H1 (cell line): Measurements from ENCODE around the gene USP17L15. TPM values are rescaled to one million over a fixed set of nuclear protein-coding genes. Genes with fewer than 3 reads are reported as not detected.
"Not testable (repeated sequence)": the region's sequence is repeated elsewhere in the genome, so short reads cannot be mapped to it uniquely, and the experiment has no call there.

Experiments
- CTCF ChIA-PET: fragments of 300-600 bp; sonication (Branson Sonifier 250); formaldehyde crosslinking; loops from one replicate; lab custom pipeline; 2021; ENCODE audit not compliant: partially characterized antibody; lab: Charles Lee
- POLR2A ChIA-PET: fragments of 300-600 bp; sonication (Branson Sonifier 250); formaldehyde crosslinking; loops from one replicate; lab custom pipeline; 2021; ENCODE audit warnings: inconsistent platforms; ENCODE audit not compliant: partially characterized antibody; lab: Charles Lee
- DNase-seq, 2 experiments: peaks; one replicate each; pipeline versions ENCODE4 v3.0.0 to v3.0.0-alpha.2; 2010 to 2022; ENCODE audit warnings: low spot score in 2 of 2, low read depth in 1 of 2, mixed read lengths in 1 of 2
- FAIRE-seq: peaks from 2 replicates; lab custom pipeline; 2011; peaks lifted over from hg19 to GRCh38; lab: Jason Lieb, UNC
- H2AFZ ChIP-seq: 2 replicates; pipeline ENCODE4 v1.8.1; 2012; ENCODE audit warnings: low read length, inconsistent platforms
- H2AK5ac ChIP-seq: 2 replicates; pipeline ENCODE4 v1.6.1; 2013; ENCODE audit warnings: low read depth, low read length
- H2BK120ac ChIP-seq: replicated peaks from 2 replicates; pipeline ENCODE3; 2013; ENCODE audit warnings: low read depth, low read length, inconsistent platforms
- H2BK12ac ChIP-seq: 2 replicates; pipeline ENCODE4 v1.6.1; 2013; ENCODE audit warnings: low read depth, low read length
- H2BK15ac ChIP-seq: 2 replicates; pipeline ENCODE4 v1.6.1; 2013; ENCODE audit warnings: low read length
- H2BK20ac ChIP-seq: 2 replicates; pipeline ENCODE4 v1.6.1; 2013; ENCODE audit warnings: low read length
- H2BK5ac ChIP-seq: 2 replicates; pipeline ENCODE4 v1.6.1; 2013; ENCODE audit warnings: low read depth, low read length
- H3K14ac ChIP-seq: 2 replicates; pipeline ENCODE4 v1.6.1; 2013; ENCODE audit warnings: inconsistent platforms; ENCODE audit not compliant: insufficient read length
- H3K18ac ChIP-seq: 2 replicates; pipeline ENCODE4 v1.6.1; 2013; ENCODE audit warnings: low read length; ENCODE audit errors: extremely low read depth
- H3K23ac ChIP-seq: 2 replicates; pipeline ENCODE4 v1.6.1; 2013; ENCODE audit warnings: inconsistent platforms; ENCODE audit not compliant: insufficient read length
- H3K23me2 ChIP-seq: 2 replicates; pipeline ENCODE4 v1.6.1; 2013; ENCODE audit warnings: low read depth, low read length
- H3K27ac ChIP-seq: 2 replicates; pipeline ENCODE4 v1.6.1; 2011; ENCODE audit warnings: low read depth, low read length, inconsistent platforms
- H3K27me3 ChIP-seq, 4 experiments: replicated peaks in 1 of 4; 1 replicate in 1 of 4; 2 replicates in 3 of 4; pipeline versions ENCODE4 v1.6.1 to v1.8.1; 2011 to 2013; ENCODE audit warnings: low read length in 3 of 4, mild to moderate bottlenecking in 3 of 4, inconsistent platforms in 2 of 4, mixed read lengths in 2 of 4, moderate library complexity in 1 of 4; ENCODE audit not compliant: control insufficient read depth in 3 of 4, insufficient read depth in 3 of 4; ENCODE audit errors: extremely low read depth in 1 of 4
- H3K36me3 ChIP-seq, 4 experiments: 2 replicates each; pipeline versions ENCODE4 v1.6.1 to v1.8.1; 2011 to 2013; ENCODE audit warnings: mild to moderate bottlenecking in 4 of 4, low read length in 3 of 4, moderate library complexity in 2 of 4, control low read depth in 1 of 4, inconsistent platforms in 1 of 4; ENCODE audit not compliant: insufficient read depth in 4 of 4, control insufficient read depth in 2 of 4
- H3K4ac ChIP-seq: replicated peaks from 2 replicates; pipeline ENCODE3; 2013; ENCODE audit warnings: low read length, low read depth, mixed read lengths, inconsistent platforms; ENCODE audit not compliant: insufficient read length
- H3K4me1 ChIP-seq, 4 experiments: replicated peaks in 1 of 4; 1 replicate in 1 of 4; 2 replicates in 3 of 4; pipeline versions ENCODE4 v1.6.1 to v1.8.1; 2011 to 2013; ENCODE audit warnings: low read length in 3 of 4, inconsistent platforms in 2 of 4, mixed read lengths in 1 of 4; ENCODE audit not compliant: insufficient read depth in 4 of 4, control insufficient read depth in 3 of 4
- H3K4me2 ChIP-seq, 2 experiments: 2 replicates each; pipeline versions ENCODE4 v1.6.1 to v1.8.1; 2011 to 2013; ENCODE audit warnings: low read depth in 2 of 2, low read length in 2 of 2, control low read depth in 1 of 2, inconsistent platforms in 1 of 2, mild to moderate bottlenecking in 1 of 2; ENCODE audit not compliant: insufficient read depth in 1 of 2
- H3K4me3 ChIP-seq, 4 experiments: fragments of 200-600, 300-600 bp in 1 of 4; sonication (generic), shearing (Covaris generic), sonication (Bioruptor Twin) in 1 of 4; 2 replicates each; pipeline versions ENCODE4 v1.5.1 to v1.8.1; 2011 to 2016; ENCODE audit warnings: low read length in 4 of 4, low read depth in 3 of 4, control low read depth in 2 of 4, inconsistent platforms in 2 of 4, mild to moderate bottlenecking in 2 of 4, mixed read lengths in 1 of 4, moderate library complexity in 1 of 4; ENCODE audit not compliant: insufficient read depth in 2 of 4; ENCODE audit errors: extremely low read depth in 1 of 4
- H3K56ac ChIP-seq: replicated peaks from 2 replicates; pipeline ENCODE3; 2013; ENCODE audit warnings: low read depth, mild to moderate bottlenecking, mixed read lengths, low read length, inconsistent platforms; ENCODE audit not compliant: insufficient read length
- H3K79me1 ChIP-seq: 2 replicates; pipeline ENCODE4 v1.6.1; 2013; ENCODE audit warnings: low read depth, low read length, control low read depth
- H3K79me2 ChIP-seq, 2 experiments: 2 replicates each; pipeline versions ENCODE4 v1.6.1 to v1.8.1; 2012 to 2013; ENCODE audit warnings: low read length in 2 of 2, mild to moderate bottlenecking in 2 of 2, inconsistent platforms in 1 of 2; ENCODE audit not compliant: insufficient read depth in 2 of 2, control insufficient read depth in 1 of 2
- H3K9ac ChIP-seq, 4 experiments: replicated peaks in 1 of 4; 1 replicate in 1 of 4; 2 replicates in 3 of 4; pipeline versions ENCODE4 v1.6.1 to v1.8.1; 2011 to 2013; ENCODE audit warnings: low read depth in 3 of 4, low read length in 3 of 4, control low read depth in 2 of 4, mild to moderate bottlenecking in 2 of 4, moderate library complexity in 2 of 4, inconsistent platforms in 1 of 4; ENCODE audit errors: extremely low read depth in 1 of 4
- H3K9me3 ChIP-seq, 2 experiments: 2 replicates each; pipeline versions ENCODE4 v1.6.1 to v1.8.1; 2012 to 2013; ENCODE audit warnings: mild to moderate bottlenecking in 2 of 2, moderate library complexity in 2 of 2, control low read depth in 1 of 2, inconsistent platforms in 1 of 2, low read depth in 1 of 2, low read length in 1 of 2, mixed read lengths in 1 of 2; ENCODE audit not compliant: insufficient read depth in 2 of 2
- H4K20me1 ChIP-seq, 2 experiments: replicated peaks in 1 of 2; 2 replicates each; pipeline versions ENCODE3 to v1.8.1; 2011 to 2013; ENCODE audit warnings: inconsistent platforms in 2 of 2, low read length in 2 of 2, mild to moderate bottlenecking in 1 of 2; ENCODE audit not compliant: insufficient read depth in 2 of 2, control insufficient read depth in 1 of 2
- H4K5ac ChIP-seq: 2 replicates; pipeline ENCODE4 v1.6.1; 2013; ENCODE audit warnings: low read length, low read depth, mixed read lengths, inconsistent platforms; ENCODE audit not compliant: insufficient read length
- H4K8ac ChIP-seq: 2 replicates; pipeline ENCODE4 v1.8.0; 2013; ENCODE audit warnings: mild to moderate bottlenecking, moderate library complexity, low read length, inconsistent platforms; ENCODE audit not compliant: insufficient read depth; ENCODE audit errors: extremely low read depth
- H4K91ac ChIP-seq: replicated peaks from 2 replicates; pipeline ENCODE3; 2013; ENCODE audit warnings: low read length, mixed read lengths, inconsistent platforms; ENCODE audit not compliant: insufficient read length
- WGBS, 2 experiments: shearing (Covaris generic) in 1 of 2; methylation state at CpG; one replicate each; pipeline versions ENCODE4 v1.1.6 to v1.1.7; 2013 to 2015; ENCODE audit warnings: low lambda C conversion rate in 2 of 2, mixed read lengths in 2 of 2, inconsistent platforms in 1 of 2, low coverage in 1 of 2, missing lambda C conversion rate in 1 of 2; ENCODE audit not compliant: insufficient replicate concordance in 2 of 2, insufficient coverage in 1 of 2, insufficient read length in 1 of 2; ENCODE audit errors: extremely low coverage in 1 of 2, missing lambda C conversion rate in 1 of 2; 5-methylcytosine and 5-hydroxymethylcytosine counted together
- polyA plus RNA-seq, 7 experiments: library from polyadenylated mRNA; depleted of rRNA in 3 of 7; stranded (reverse) in 5 of 7; unstranded in 2 of 7; fragments of >200 nt in 5 of 7; fragments of 200-250 nt in 2 of 7; gene quantifications; 1 replicate in 5 of 7; 2 replicates in 1 of 7; 4 replicates in 1 of 7; pipeline versions ENCODE4 v1.2.1 to v1.2.3, GENCODE V29; 2011 to 2013; ENCODE audit warnings: missing spikeins in 2 of 7, mixed read lengths in 2 of 7
- total RNA-seq: library from RNA; stranded (reverse); fragmentation: NEBNext Ultra II Directional; extraction: Animal tissue kit (Norgen Biotek cat#: 25700); gene quantifications from 2 replicates; pipeline ENCODE4 v1.2.1, GENCODE V29; 2021

Gene USP17L15
- total and polyA plus RNA-seq, 2 of the 8 experiments (the other 6 are each of a cell fraction or from before 2014, with no cell fraction given) = not detected

- H3K4me3 ChIP-seq, H2BK20ac ChIP-seq, H3K4me2 ChIP-seq, H3K36me3 ChIP-seq, H3K4me1 ChIP-seq, DNase-seq, FAIRE-seq, H4K5ac ChIP-seq, H2AK5ac ChIP-seq, H4K8ac ChIP-seq, H2BK12ac ChIP-seq, H2BK5ac ChIP-seq, H3K23ac ChIP-seq, H4K20me1 ChIP-seq, CTCF ChIA-PET, H3K14ac ChIP-seq, H2BK15ac ChIP-seq, H4K91ac ChIP-seq, H3K79me1 ChIP-seq, H3K18ac ChIP-seq, H2BK120ac ChIP-seq, H3K79me2 ChIP-seq, H3K56ac ChIP-seq, H3K9ac ChIP-seq, H3K23me2 ChIP-seq, H2AFZ ChIP-seq, POLR2A ChIA-PET, H3K9me3 ChIP-seq, H3K27me3 ChIP-seq, H3K4ac ChIP-seq, H3K27ac ChIP-seq: not testable (repeated sequence)
- 84% methylated on average over 10 of the region's 13 CpGs; no CpG with 5 or more reads in 1 of the 2 experiments for WGBS, 2 experiments
Observed at GRCh38 chr4:9210357-9210756, 23.8 kb upstream of the USP17L15 start, which contains the start of gene USP17L10. USP17L10 (plus strand) TSS chr4:9210657; CDS start chr4:9210657, 0 bp downstream.

DNA sequence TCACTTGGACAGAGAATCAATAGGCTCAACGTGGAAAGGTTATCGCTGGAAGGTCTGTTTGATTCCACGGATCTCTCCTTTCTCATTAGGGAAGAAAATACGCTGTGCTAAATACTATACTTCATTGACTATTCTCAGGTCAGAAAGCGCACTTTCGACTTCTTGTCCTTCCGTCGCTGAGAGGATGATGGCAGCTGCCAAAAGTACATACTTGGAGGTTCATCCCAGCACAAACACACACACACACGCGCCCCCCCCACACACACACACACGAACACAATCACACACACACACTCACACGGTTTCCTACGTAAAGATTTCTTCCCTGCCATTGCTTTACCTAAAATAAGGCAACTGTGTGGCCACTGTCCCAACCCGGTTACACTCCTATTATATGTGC lies 19.5 kb upstream of the USP17L15 start:
- 73% methylated on average over 9 of the region's 14 CpGs; no CpG with 5 or more reads in 1 of the 2 experiments for WGBS, 2 experiments
- H2BK15ac ChIP-seq = not testable (repeated sequence)

More for the DNA sequence above, 19.5 kb upstream of the USP17L15 start:
- H3K23me2 ChIP-seq, H4K5ac ChIP-seq, H3K4me2 ChIP-seq, H3K18ac ChIP-seq, H4K91ac ChIP-seq, H2BK120ac ChIP-seq, H3K4ac ChIP-seq, H2BK20ac ChIP-seq, H3K36me3 ChIP-seq, H3K9ac ChIP-seq, H3K56ac ChIP-seq, FAIRE-seq, H2AK5ac ChIP-seq, H3K14ac ChIP-seq, POLR2A ChIA-PET, H3K79me2 ChIP-seq, H3K79me1 ChIP-seq, H3K27ac ChIP-seq, H4K20me1 ChIP-seq, H3K4me3 ChIP-seq, H3K4me1 ChIP-seq, H3K9me3 ChIP-seq, H2BK5ac ChIP-seq, H3K23ac ChIP-seq, H4K8ac ChIP-seq, CTCF ChIA-PET, H2AFZ ChIP-seq, H2BK12ac ChIP-seq, H3K27me3 ChIP-seq, DNase-seq: not testable (repeated sequence)
